IMR-90 (cell line): ENCODE results near the gene SAT1. TPM values are rescaled to one million over a fixed set of nuclear protein-coding genes. Genes with fewer than 3 reads are reported as not detected.
A peak's percentile ranks its signal among the peaks of the same experiment; 100 is the strongest.

Experiments used
- ATAC-seq: fragments of 200-7000 bp; cut with Tn5 transposase; 2 replicates; pipeline ENCODE4 v1.9.1; 2020; ENCODE audit warnings: low read depth, mild to moderate bottlenecking, moderate library complexity
- BruUV-seq: library from RNA; stranded (reverse); fragments of 400-500 nt; replicated peaks from 2 replicates; lab custom pipeline; 2021; lab: Mats Ljungman, UMichigan
- CTCF ChIA-PET: fragments of 300-600 bp; formaldehyde crosslinking; extraction: SDS; loops from one replicate; lab custom pipeline; 2021; ENCODE audit warnings: antibody characterized with exemption; lab: Yijun Ruan, JAX
- POLR2A ChIA-PET: fragments of 300-600 bp; sonication (Branson Sonifier 250); formaldehyde crosslinking; loops from one replicate; lab custom pipeline; 2022; ENCODE audit warnings: antibody characterized with exemption; ENCODE audit not compliant: unreplicated experiment; lab: Charles Lee
- DNase-seq: peaks from one replicate; pipeline ENCODE4 v3.0.0; 2013
- H2AFZ ChIP-seq: replicated peaks from 2 replicates; pipeline ENCODE3; 2013; ENCODE audit warnings: low read length, mild to moderate bottlenecking; ENCODE audit not compliant: poor library complexity
- H2AK5ac ChIP-seq: 2 replicates; pipeline ENCODE4 v1.6.1; 2013; ENCODE audit warnings: low read depth, low read length, inconsistent platforms
- H2AK9ac ChIP-seq: replicated peaks from 2 replicates; pipeline ENCODE3; 2013; ENCODE audit warnings: mild to moderate bottlenecking, low read depth, low read length, moderate library complexity; ENCODE audit not compliant: poor library complexity
- H2BK120ac ChIP-seq: 2 replicates; pipeline ENCODE4 v1.6.1; 2013; ENCODE audit warnings: low read depth, low read length, inconsistent platforms
- H2BK15ac ChIP-seq: 3 replicates; pipeline ENCODE4 v1.6.1; 2013; ENCODE audit warnings: low read depth, low read length, inconsistent platforms
- H2BK20ac ChIP-seq: 2 replicates; pipeline ENCODE4 v1.6.1; 2013; ENCODE audit warnings: low read depth, mild to moderate bottlenecking, inconsistent platforms, low read length, moderate library complexity
- H2BK5ac ChIP-seq: 2 replicates; pipeline ENCODE4 v1.6.1; 2013; ENCODE audit warnings: mild to moderate bottlenecking, low read depth, low read length, inconsistent platforms; ENCODE audit not compliant: poor library complexity, severe bottlenecking
- H3K14ac ChIP-seq: replicated peaks from 2 replicates; pipeline ENCODE4 v1.6.1; 2013; ENCODE audit warnings: low read depth, low read length, inconsistent platforms
- H3K18ac ChIP-seq: 2 replicates; pipeline ENCODE4 v1.6.1; 2013; ENCODE audit warnings: low read depth, low read length, control low read depth
- H3K23ac ChIP-seq: 2 replicates; pipeline ENCODE4 v1.6.1; 2013; ENCODE audit warnings: low read depth, low read length, inconsistent platforms
- H3K27ac ChIP-seq: 2 replicates; pipeline ENCODE4 v1.5.1; 2013; ENCODE audit warnings: mild to moderate bottlenecking, control low read depth, low read length; ENCODE audit not compliant: insufficient read depth
- H3K27me3 ChIP-seq: 2 replicates; pipeline ENCODE4 v1.6.1; 2013; ENCODE audit warnings: low read length; ENCODE audit not compliant: control insufficient read depth, insufficient read depth
- H3K36me3 ChIP-seq: 2 replicates; pipeline ENCODE4 v1.6.1; 2013; ENCODE audit warnings: low read length, mixed read lengths; ENCODE audit not compliant: control insufficient read depth, insufficient read depth
- H3K4ac ChIP-seq: 2 replicates; pipeline ENCODE4 v1.6.1; 2013; ENCODE audit warnings: low read depth, low read length, inconsistent platforms
- H3K4me1 ChIP-seq: 2 replicates; pipeline ENCODE4 v1.6.1; 2013; ENCODE audit warnings: low read length, mixed read lengths; ENCODE audit not compliant: control insufficient read depth, insufficient read depth
- H3K4me2 ChIP-seq: 2 replicates; pipeline ENCODE4 v1.6.1; 2013; ENCODE audit warnings: low read depth, mild to moderate bottlenecking, control low read depth, low read length, moderate library complexity
- H3K4me3 ChIP-seq: 2 replicates; pipeline ENCODE4 v1.5.1; 2013; ENCODE audit warnings: low read depth, mild to moderate bottlenecking, control low read depth, low read length, moderate library complexity; ENCODE audit not compliant: insufficient read depth
- H3K56ac ChIP-seq: 2 replicates; pipeline ENCODE4 v1.6.1; 2013; ENCODE audit warnings: low read length, inconsistent platforms; ENCODE audit not compliant: insufficient read depth; ENCODE audit errors: extremely low read depth
- H3K79me1 ChIP-seq, 2 experiments: 2 replicates each; pipeline ENCODE4 v1.6.1; 2013; ENCODE audit warnings: low read length in 2 of 2, inconsistent platforms in 1 of 2, low read depth in 1 of 2
- H3K9ac ChIP-seq: 2 replicates; pipeline ENCODE4 v1.6.1; 2013; ENCODE audit warnings: low read depth, low read length, control low read depth
- H3K9me1 ChIP-seq: 2 replicates; pipeline ENCODE4 v1.6.1; 2013; ENCODE audit warnings: low read length, inconsistent platforms; ENCODE audit not compliant: insufficient read depth
- H3K9me3 ChIP-seq: 2 replicates; pipeline ENCODE4 v1.6.1; 2013; ENCODE audit warnings: low read length; ENCODE audit not compliant: control insufficient read depth, insufficient read depth
- H4K20me1 ChIP-seq: 2 replicates; pipeline ENCODE4 v1.6.1; 2013; ENCODE audit warnings: low read length, inconsistent platforms; ENCODE audit not compliant: insufficient read depth
- H4K5ac ChIP-seq: 2 replicates; pipeline ENCODE4 v1.6.1; 2013; ENCODE audit warnings: mild to moderate bottlenecking, low read depth, low read length, control low read depth
- H4K8ac ChIP-seq, 2 experiments: 2 replicates each; pipeline ENCODE4 v1.6.1; 2013; ENCODE audit warnings: low read depth in 2 of 2, low read length in 2 of 2, control low read depth in 1 of 2, inconsistent platforms in 1 of 2
- H4K91ac ChIP-seq: 2 replicates; pipeline ENCODE4 v1.6.1; 2013; ENCODE audit warnings: low read depth, low read length, inconsistent platforms; ENCODE audit not compliant: insufficient read depth
- BHLHE40 ChIP-seq: fragments of 150-350 bp; IDR thresholded peaks from 2 replicates; pipeline ENCODE4 v1.6.1; 2016; ENCODE audit warnings: mild to moderate bottlenecking, low read depth, low read length
- CEBPB ChIP-seq: IDR thresholded peaks from 2 replicates; pipeline ENCODE4 v1.6.1; 2012; ENCODE audit warnings: low read depth, low read length, improper control_type of control experiment
- CHD1 ChIP-seq: IDR thresholded peaks from 2 replicates; pipeline ENCODE4 v1.6.1; 2012; ENCODE audit warnings: low read depth, low read length, improper control_type of control experiment
- CTCF ChIP-seq: conservative IDR thresholded peaks from 2 replicates; pipeline ENCODE4 v1.5.1; 2012; ENCODE audit warnings: mild to moderate bottlenecking, low read depth, low read length, improper control_type of control experiment
- ELK1 ChIP-seq: fragments of 150-350 bp; IDR thresholded peaks from 2 replicates; pipeline ENCODE4 v1.6.1; 2016; ENCODE audit warnings: low read depth, mild to moderate bottlenecking, low read length, moderate library complexity, borderline replicate concordance
- FOS ChIP-seq: fragments of 150-350 bp; IDR thresholded peaks from 2 replicates; pipeline ENCODE4 v1.6.1; 2016; ENCODE audit warnings: low read depth, low read length
- MAFK ChIP-seq: IDR thresholded peaks from 2 replicates; pipeline ENCODE4 v1.6.1; 2012; ENCODE audit warnings: low read depth, low read length, improper control_type of control experiment
- MAZ ChIP-seq: IDR thresholded peaks from 2 replicates; pipeline ENCODE4 v1.6.1; 2012; ENCODE audit warnings: low read depth, mild to moderate bottlenecking, low read length, improper control_type of control experiment, moderate library complexity, borderline replicate concordance
- MXI1 ChIP-seq: IDR thresholded peaks from 2 replicates; pipeline ENCODE4 v1.6.1; 2012; ENCODE audit warnings: low read depth, mild to moderate bottlenecking, low read length, moderate library complexity, borderline replicate concordance
- NFE2L2 ChIP-seq: fragments of 150-350 bp; IDR thresholded peaks from 2 replicates; pipeline ENCODE4 v1.6.1; 2016; ENCODE audit warnings: low read depth, mild to moderate bottlenecking, low read length
- POLR2A ChIP-seq: IDR thresholded peaks from 2 replicates; pipeline ENCODE4 v1.6.1; 2012; ENCODE audit warnings: mild to moderate bottlenecking, low read depth, low read length
- RAD21 ChIP-seq: IDR thresholded peaks from 2 replicates; pipeline ENCODE4 v1.6.1; 2012; ENCODE audit warnings: low read length, improper control_type of control experiment
- RCOR1 ChIP-seq: IDR thresholded peaks from 2 replicates; pipeline ENCODE4 v1.6.1; 2012; ENCODE audit warnings: mild to moderate bottlenecking, low read length, improper control_type of control experiment; ENCODE audit not compliant: insufficient replicate concordance
- RFX5 ChIP-seq: IDR thresholded peaks from 2 replicates; pipeline ENCODE4 v1.8.0; 2012; ENCODE audit warnings: low read depth, mild to moderate bottlenecking, low read length, moderate library complexity
- SMC3 ChIP-seq: fragments of 150-350 bp; IDR thresholded peaks from 2 replicates; pipeline ENCODE4 v1.6.1; 2016; ENCODE audit warnings: low read depth, mild to moderate bottlenecking, antibody characterized with exemption, low read length, moderate library complexity
- USF2 ChIP-seq: fragments of 150-350 bp; IDR thresholded peaks from 2 replicates; pipeline ENCODE4 v1.6.1; 2017; ENCODE audit warnings: mild to moderate bottlenecking, antibody characterized with exemption, low read length, low read depth
- WGBS, 2 experiments: methylation state at CpG; one replicate each; pipeline versions ENCODE4 v1.1.5 to v1.1.7; 2013; ENCODE audit warnings: missing lambda C conversion rate in 2 of 2; ENCODE audit not compliant: insufficient read length in 1 of 2; ENCODE audit errors: extremely low coverage in 2 of 2; 5-methylcytosine and 5-hydroxymethylcytosine counted together
- dilution Hi-C: fragments of 300-500 bp; cut with HindIII; formaldehyde crosslinking; loops from one replicate; pipeline ENCODE4 v1.14.3; 2018; ENCODE audit warnings: low sequenced_read_pairs; ENCODE audit not compliant: unreplicated experiment
- in situ Hi-C: fragments of 300-500 bp; cut with MboI; formaldehyde crosslinking; loops from 3 replicates; pipeline ENCODE4 v1.14.3; 2019; ENCODE audit warnings: low sequenced_read_pairs, inconsistent platforms, mixed read lengths
- intact Hi-C: fragments of 100-400 bp; cut with micrococcal nuclease; formaldehyde crosslinking; loops from 2 replicates; pipeline ENCODE4 v1.10.0; 2022
- polyA plus RNA-seq, 3 experiments: library from polyadenylated mRNA; depleted of rRNA; stranded (reverse); fragments of >200 nt; gene quantifications; 2 replicates each; pipeline ENCODE4 v1.2.3, GENCODE V29; 2012; ENCODE audit warnings: low replicate concordance in 1 of 3
- total RNA-seq: library from RNA; depleted of rRNA; stranded (reverse); fragments of >200 nt; gene quantifications from 2 replicates; pipeline ENCODE4 v1.2.3, GENCODE V29; 2012

The SAT1 gene
- total and polyA plus RNA-seq, 2 of the 4 experiments (the other 2 are of a cell fraction), result 55.9 to 92.8 TPM

GRCh38 chrX:23756165-23756564 lies 26.8 kb upstream of the SAT1 start:
- H3K56ac ChIP-seq, result no peak overlapping the region
- H3K4me3 ChIP-seq, result no peak overlapping the region
- CTCF ChIA-PET, result no interaction called here
- no TSS peak for BruUV-seq
- H3K27ac ChIP-seq, result no peak overlapping the region
- no peaks in the 10 kb centered on the region for H4K20me1 ChIP-seq
- in situ Hi-C loops, result no loop called here
- H3K79me1 ChIP-seq, result no peaks in the 10 kb centered on the region
- H2AK5ac ChIP-seq, result no peak overlapping the region
- H3K4me2 ChIP-seq, result peak overlapping the region; percentile 70; the same call in 1 of the 2 replicates
- H3K4ac ChIP-seq, result no peak overlapping the region
- no peak overlapping the region for H2BK15ac ChIP-seq
- POLR2A ChIA-PET, result no interaction called here
- no peak overlapping the region for H2BK5ac ChIP-seq
- H3K36me3 ChIP-seq, result no peaks in the 10 kb centered on the region
- intact Hi-C loops, result loop anchor here (1.0 kb wide), 2 partner anchors 25 to 146 kb away; no protein-coding TSS in a partner anchor
- TF ChIP-seq FOS, result no peak
- no peak for TF ChIP-seq BHLHE40
- TF ChIP-seq CHD1, result no peak
- TF ChIP-seq MAZ, result no peak
- no peak for TF ChIP-seq RCOR1
- no peak for TF ChIP-seq RFX5
- TF ChIP-seq CTCF, result peak; percentile 47
- no peak for TF ChIP-seq MXI1
- no peak for TF ChIP-seq NFE2L2
- no peak for TF ChIP-seq CEBPB
- TF ChIP-seq SMC3, result peak; percentile 49
- no peak for TF ChIP-seq ELK1
- TF ChIP-seq USF2, result no peak
- no peak for TF ChIP-seq MAFK
- no peak for TF ChIP-seq POLR2A
- TF ChIP-seq RAD21, result peak; percentile 35
- no peak for ATAC-seq
- no peak overlapping the region for H3K18ac ChIP-seq
- H3K9ac ChIP-seq, result no peak overlapping the region
- WGBS, 2 experiments, result 15% methylated on average over 4 of the region's 4 CpGs; no CpG with 5 or more reads in 1 of the 2 experiments
- H3K4me1 ChIP-seq, result no peaks in the 10 kb centered on the region
- DNase-seq, result peak; percentile 41
- dilution Hi-C loops, result no loop called here
- no peak overlapping the region for H3K23ac ChIP-seq
- no peak overlapping the region for H4K91ac ChIP-seq
- no peak overlapping the region for H2AFZ ChIP-seq
- H2BK20ac ChIP-seq, result no peak overlapping the region
- H3K9me1 ChIP-seq, result no peaks in the 10 kb centered on the region
- H4K8ac ChIP-seq, result no peak overlapping the region
- no peaks in the 10 kb centered on the region for H3K27me3 ChIP-seq
- H2BK120ac ChIP-seq, result no peak overlapping the region
- H4K5ac ChIP-seq, result no peak overlapping the region
- no peaks in the 10 kb centered on the region for H3K9me3 ChIP-seq
- H2AK9ac ChIP-seq, result no peak overlapping the region
- no peak overlapping the region for H3K14ac ChIP-seq
